Measurements from ENCODE around the gene SPRR2G.
"Not testable (repeated sequence)": the region's sequence is repeated elsewhere in the genome, so short reads cannot be mapped to it uniquely, and the experiment has no call there.

- TF ChIP-seq, protein P1, sequence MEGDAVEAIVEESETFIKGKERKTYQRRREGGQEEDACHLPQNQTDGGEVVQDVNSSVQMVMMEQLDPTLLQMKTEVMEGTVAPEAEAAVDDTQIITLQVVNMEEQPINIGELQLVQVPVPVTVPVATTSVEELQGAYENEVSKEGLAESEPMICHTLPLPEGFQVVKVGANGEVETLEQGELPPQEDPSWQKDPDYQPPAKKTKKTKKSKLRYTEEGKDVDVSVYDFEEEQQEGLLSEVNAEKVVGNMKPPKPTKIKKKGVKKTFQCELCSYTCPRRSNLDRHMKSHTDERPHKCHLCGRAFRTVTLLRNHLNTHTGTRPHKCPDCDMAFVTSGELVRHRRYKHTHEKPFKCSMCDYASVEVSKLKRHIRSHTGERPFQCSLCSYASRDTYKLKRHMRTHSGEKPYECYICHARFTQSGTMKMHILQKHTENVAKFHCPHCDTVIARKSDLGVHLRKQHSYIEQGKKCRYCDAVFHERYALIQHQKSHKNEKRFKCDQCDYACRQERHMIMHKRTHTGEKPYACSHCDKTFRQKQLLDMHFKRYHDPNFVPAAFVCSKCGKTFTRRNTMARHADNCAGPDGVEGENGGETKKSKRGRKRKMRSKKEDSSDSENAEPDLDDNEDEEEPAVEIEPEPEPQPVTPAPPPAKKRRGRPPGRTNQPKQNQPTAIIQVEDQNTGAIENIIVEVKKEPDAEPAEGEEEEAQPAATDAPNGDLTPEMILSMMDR (IDR thresholded peaks at IDR 0.05 in 8 of 11, conservative IDR thresholded peaks at IDR 0.05 in 3 of 11): not testable (repeated sequence)
- TF ChIP-seq POLR2A, POLR2AphosphoS5 (IDR thresholded peaks at IDR 0.05): not testable (repeated sequence)
Observed at GRCh38 chr1:153123793-153124192, 26.9 kb downstream of the SPRR2G start.
